Endodermal cell (in vitro differentiated cells): ENCODE data around the gene SLC13A3. TPM values are rescaled to one million over a fixed set of nuclear protein-coding genes. Genes with fewer than 3 reads are reported as not detected.

Experiments
- DNase-seq: peaks from one replicate; pipeline ENCODE4 v3.0.0-alpha.2; 2017
- H3K27ac ChIP-seq: 2 replicates; pipeline ENCODE4 v1.5.1; 2013; ENCODE audit warnings: mild to moderate bottlenecking, low read depth, low read length, moderate library complexity
- H3K27me3 ChIP-seq: 2 replicates; pipeline ENCODE4 v1.6.1; 2013; ENCODE audit warnings: mild to moderate bottlenecking, low read length, moderate library complexity; ENCODE audit not compliant: insufficient read depth, control insufficient read depth, poor library complexity, severe bottlenecking
- H3K36me3 ChIP-seq: 2 replicates; pipeline ENCODE4 v1.7.0; 2013; ENCODE audit warnings: mild to moderate bottlenecking, low read length, moderate library complexity; ENCODE audit not compliant: control insufficient read depth, insufficient read depth
- H3K4me1 ChIP-seq: one replicate; pipeline ENCODE4 v1.7.0; 2013; ENCODE audit warnings: low read length; ENCODE audit not compliant: control insufficient read depth, insufficient read depth
- H3K4me3 ChIP-seq: 2 replicates; pipeline ENCODE4 v1.5.1; 2013; ENCODE audit warnings: mild to moderate bottlenecking, low read length, moderate library complexity
- H3K9ac ChIP-seq: 2 replicates; pipeline ENCODE4 v1.6.1; 2013; ENCODE audit warnings: mild to moderate bottlenecking, low read length, moderate library complexity; ENCODE audit not compliant: poor library complexity, severe bottlenecking; ENCODE audit errors: extremely low read depth
- H3K9me3 ChIP-seq: 2 replicates; pipeline ENCODE4 v1.6.1; 2013; ENCODE audit warnings: mild to moderate bottlenecking, low read length, moderate library complexity; ENCODE audit not compliant: control insufficient read depth
- H3K27ac Mint-ChIP-seq: 2 replicates; pipeline ENCODE4 v1.8.0; 2020; ENCODE audit warnings: mixed read lengths
- H3K27me3 Mint-ChIP-seq: 2 replicates; pipeline ENCODE4 v1.8.0; 2021; ENCODE audit warnings: mild to moderate bottlenecking, mixed read lengths; ENCODE audit not compliant: insufficient read depth
- H3K36me3 Mint-ChIP-seq: 2 replicates; pipeline ENCODE4 v1.8.0; 2020; ENCODE audit warnings: low read depth, mixed read lengths
- H3K4me1 Mint-ChIP-seq: 2 replicates; pipeline ENCODE4 v1.8.0; 2020; ENCODE audit warnings: mixed read lengths
- H3K4me3 Mint-ChIP-seq: 2 replicates; pipeline ENCODE4 v1.8.0; 2020; ENCODE audit warnings: mild to moderate bottlenecking, moderate library complexity, mixed read lengths
- H3K9me3 Mint-ChIP-seq: 2 replicates; pipeline ENCODE4 v1.8.0; 2020; ENCODE audit warnings: mild to moderate bottlenecking, mixed read lengths
- WGBS, 2 experiments: methylation state at CpG; one replicate each; pipeline versions ENCODE4 v1.1.5 to v1.1.7; 2013; ENCODE audit warnings: missing lambda C conversion rate in 2 of 2, mixed read lengths in 1 of 2; ENCODE audit not compliant: insufficient coverage in 1 of 2, insufficient read length in 1 of 2; 5-methylcytosine and 5-hydroxymethylcytosine counted together
- total RNA-seq, 2 donors: library from RNA; stranded (reverse); fragmentation: NEBNext Ultra II Directional in 1 of 2; extraction: Animal tissue kit (Norgen Biotek cat#: 25700) in 1 of 2; gene quantifications; 2 replicates in 1 of 2; 3 replicates in 1 of 2; pipeline ENCODE4 v1.2.1, GENCODE V29; 2021
- TF ChIP-seq, protein P1 (sequence below): fragments of 200-600 bp; sonication (generic); conservative IDR thresholded peaks from 2 replicates; pipeline ENCODE4 v1.5.0; 2021; ENCODE audit warnings: antibody characterized with exemption, mild to moderate bottlenecking

SLC13A3 gene
- total RNA-seq, 2 donors from 2014 or later = 7.3 to 9.0 TPM

DNA sequence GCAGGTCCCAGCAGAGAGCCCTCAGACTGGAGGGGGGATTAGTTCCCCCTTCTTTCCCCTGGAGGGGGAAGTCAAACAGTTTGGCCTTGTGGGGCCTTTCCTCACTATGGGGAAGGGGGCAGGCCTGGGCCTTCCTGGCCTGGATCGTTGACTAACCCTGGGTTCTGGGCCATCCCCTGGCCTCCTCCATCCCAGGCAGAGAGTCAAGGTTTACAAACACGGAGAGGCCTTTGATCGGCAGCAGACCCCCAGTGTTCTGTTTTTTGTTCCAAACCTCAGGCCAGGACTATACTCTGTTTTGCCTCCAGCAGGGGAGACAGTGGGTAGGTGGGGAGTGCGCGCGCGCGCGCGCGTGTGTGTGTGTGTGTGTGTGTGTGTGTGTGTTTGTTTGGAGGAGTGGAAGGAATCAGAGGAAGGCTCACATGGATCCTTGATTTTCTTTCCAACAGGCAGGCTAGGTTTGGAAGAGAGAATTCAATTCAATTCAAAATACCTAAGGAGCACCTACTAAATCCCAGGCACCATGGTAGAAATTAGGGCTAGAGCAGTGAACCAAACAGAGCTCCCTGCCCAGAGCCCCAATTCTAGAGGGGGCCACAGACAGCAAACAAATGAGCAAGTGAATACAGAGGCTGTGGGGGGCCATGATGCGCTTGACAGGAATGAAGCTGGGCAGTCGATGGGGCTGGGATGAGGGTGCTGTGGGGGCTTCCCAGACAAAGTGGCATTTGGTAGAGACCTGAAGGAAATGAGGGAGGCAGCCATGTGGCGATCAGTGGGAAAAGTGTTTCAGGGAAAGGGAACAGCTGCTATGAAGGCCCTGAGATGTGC is 23.2 kb upstream of the SLC13A3 start:
- Mint-ChIP-seq H3K9me3 (peaks cover 11% of the 10 kb centered on the region), H3K27me3 (peaks cover 2% of the 10 kb centered on the region), H3K27ac (peak overlapping the region; percentile 46), H3K36me3 (peaks cover 2% of the 10 kb centered on the region), H3K4me3 (no peak overlapping the region), H3K4me1 (peaks cover 8% of the 10 kb centered on the region)
- 85 to 91% methylated on average over 12 to 14 of the region's 14 CpGs for WGBS, 2 experiments
- DNase-seq = peak; percentile 57
- Histone ChIP-seq H3K4me1 (no peaks in the 10 kb centered on the region), H3K9me3 (peaks cover 14% of the 10 kb centered on the region), H3K36me3 (no peaks in the 10 kb centered on the region), H3K27ac (peak overlapping the region; percentile 73), H3K4me3 (no peak overlapping the region), H3K27me3 (no peaks in the 10 kb centered on the region), H3K9ac (no peak overlapping the region)
- TF ChIP-seq, protein P1, sequence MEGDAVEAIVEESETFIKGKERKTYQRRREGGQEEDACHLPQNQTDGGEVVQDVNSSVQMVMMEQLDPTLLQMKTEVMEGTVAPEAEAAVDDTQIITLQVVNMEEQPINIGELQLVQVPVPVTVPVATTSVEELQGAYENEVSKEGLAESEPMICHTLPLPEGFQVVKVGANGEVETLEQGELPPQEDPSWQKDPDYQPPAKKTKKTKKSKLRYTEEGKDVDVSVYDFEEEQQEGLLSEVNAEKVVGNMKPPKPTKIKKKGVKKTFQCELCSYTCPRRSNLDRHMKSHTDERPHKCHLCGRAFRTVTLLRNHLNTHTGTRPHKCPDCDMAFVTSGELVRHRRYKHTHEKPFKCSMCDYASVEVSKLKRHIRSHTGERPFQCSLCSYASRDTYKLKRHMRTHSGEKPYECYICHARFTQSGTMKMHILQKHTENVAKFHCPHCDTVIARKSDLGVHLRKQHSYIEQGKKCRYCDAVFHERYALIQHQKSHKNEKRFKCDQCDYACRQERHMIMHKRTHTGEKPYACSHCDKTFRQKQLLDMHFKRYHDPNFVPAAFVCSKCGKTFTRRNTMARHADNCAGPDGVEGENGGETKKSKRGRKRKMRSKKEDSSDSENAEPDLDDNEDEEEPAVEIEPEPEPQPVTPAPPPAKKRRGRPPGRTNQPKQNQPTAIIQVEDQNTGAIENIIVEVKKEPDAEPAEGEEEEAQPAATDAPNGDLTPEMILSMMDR = no peak

DNA sequence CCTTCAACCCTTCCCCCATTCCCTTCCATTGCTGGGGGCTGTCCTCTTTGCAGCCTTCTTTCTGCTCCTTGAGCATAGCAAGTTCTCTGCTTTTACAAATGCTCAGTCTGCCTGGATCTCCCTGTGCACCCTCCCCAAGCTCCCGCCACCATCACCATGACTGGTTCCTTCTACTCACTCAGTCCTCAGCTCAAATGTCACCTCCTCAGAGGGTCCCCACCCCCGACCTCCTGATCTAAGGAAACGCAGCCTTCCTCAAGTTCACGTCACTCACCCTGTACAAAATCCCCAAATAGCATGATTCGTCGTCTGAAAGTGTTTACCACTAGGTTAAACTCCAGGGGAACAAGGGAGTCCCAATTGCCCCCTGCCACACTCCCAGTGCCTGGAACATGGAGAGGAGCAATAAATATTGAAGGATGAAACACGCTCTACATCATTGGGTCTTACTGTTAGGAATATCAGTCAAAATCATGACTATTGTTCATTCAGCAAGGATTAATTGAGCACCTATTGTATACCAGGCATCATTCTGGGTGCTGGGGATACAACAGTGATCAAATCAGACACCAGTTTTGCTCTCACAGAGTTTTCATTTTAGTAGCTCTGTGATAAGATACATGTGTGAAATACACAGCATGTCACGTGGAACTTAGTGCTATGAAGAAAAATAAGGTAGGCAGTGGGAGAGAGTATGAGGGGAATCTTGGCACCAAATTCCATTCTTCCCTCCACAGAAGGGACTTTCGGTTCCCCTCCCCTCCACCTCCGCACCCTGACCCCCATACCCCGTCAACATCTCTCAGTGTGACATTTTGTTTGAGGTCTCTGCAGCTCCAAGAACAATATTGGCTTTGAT is 22.4 kb upstream of the SLC13A3 start:
- peaks cover 14% of the 10 kb centered on the region for H3K9me3 ChIP-seq
- TF ChIP-seq, protein P1 = no peak
- H3K36me3 ChIP-seq = no peaks in the 10 kb centered on the region
- H3K27ac ChIP-seq = no peak overlapping the region
- no peak overlapping the region for H3K9ac ChIP-seq
- H3K4me3 Mint-ChIP-seq = no peak overlapping the region
- no peak overlapping the region for H3K27ac Mint-ChIP-seq
- peaks cover 2% of the 10 kb centered on the region for H3K27me3 Mint-ChIP-seq
- peaks cover 11% of the 10 kb centered on the region for H3K9me3 Mint-ChIP-seq
- H3K4me1 Mint-ChIP-seq = peaks cover 8% of the 10 kb centered on the region
- no peak for DNase-seq
- no peaks in the 10 kb centered on the region for H3K27me3 ChIP-seq
- peaks cover 3% of the 10 kb centered on the region for H3K36me3 Mint-ChIP-seq
- no peaks in the 10 kb centered on the region for H3K4me1 ChIP-seq
- H3K4me3 ChIP-seq = no peak overlapping the region
- 87% methylated on average over 7 to 10 of the region's 11 CpGs for WGBS, 2 experiments

DNA sequence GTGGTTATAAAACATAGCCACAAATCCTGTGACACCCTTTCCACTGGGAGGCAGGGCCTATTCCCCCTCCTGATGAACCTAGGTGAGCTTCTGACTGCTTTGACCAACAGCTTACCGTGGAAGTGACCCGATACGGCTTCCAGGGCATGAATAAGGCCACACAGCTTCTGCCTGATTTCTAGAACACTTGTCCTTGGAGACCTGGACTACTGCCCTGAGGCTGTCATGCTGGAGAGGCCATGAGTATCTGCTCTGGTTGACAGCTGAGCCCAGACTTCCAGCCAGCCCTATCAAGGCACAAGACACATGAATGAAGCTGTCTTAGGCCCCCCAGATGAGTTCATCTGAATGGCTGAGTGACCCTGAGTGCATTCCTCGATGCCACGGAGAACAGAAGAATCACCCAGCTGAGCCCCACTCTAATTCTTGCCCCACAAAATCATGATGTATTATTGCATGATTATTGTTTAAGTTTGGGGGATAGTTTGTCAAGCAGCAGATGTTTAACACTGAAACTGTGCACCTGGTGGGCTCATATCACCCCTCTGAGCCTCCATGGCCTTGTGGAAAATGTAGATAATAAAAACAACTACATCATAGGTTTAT is 21.4 kb upstream of the SLC13A3 start:
- no peak for DNase-seq
- Mint-ChIP-seq H3K27me3 (peaks cover 2% of the 10 kb centered on the region), H3K36me3 (peaks cover 3% of the 10 kb centered on the region), H3K4me3 (no peak overlapping the region), H3K4me1 (peaks cover 8% of the 10 kb centered on the region), H3K27ac (no peak overlapping the region), H3K9me3 (peaks cover 11% of the 10 kb centered on the region)
- Histone ChIP-seq H3K27me3 (no peaks in the 10 kb centered on the region), H3K9me3 (peaks cover 14% of the 10 kb centered on the region), H3K36me3 (no peaks in the 10 kb centered on the region), H3K9ac (no peak overlapping the region), H3K27ac (no peak overlapping the region), H3K4me3 (no peak overlapping the region), H3K4me1 (no peaks in the 10 kb centered on the region)
- WGBS, 2 experiments = 95 to 97% methylated on average over 3 to 5 of the region's 5 CpGs
- TF ChIP-seq, protein P1 = no peak
